Measurements from ENCODE around the gene CDIP1. TPM values are rescaled to one million over a fixed set of nuclear protein-coding genes. Genes with fewer than 3 reads are reported as not detected.
"Not testable (repeated sequence)": the region's sequence is repeated elsewhere in the genome, so short reads cannot be mapped to it uniquely, and the experiment has no call there.

The CDIP1 gene
- 10 to 100 TPM; 26.9 to 51.9 (median 47.8) TPM for polyA plus RNA-seq

DNA sequence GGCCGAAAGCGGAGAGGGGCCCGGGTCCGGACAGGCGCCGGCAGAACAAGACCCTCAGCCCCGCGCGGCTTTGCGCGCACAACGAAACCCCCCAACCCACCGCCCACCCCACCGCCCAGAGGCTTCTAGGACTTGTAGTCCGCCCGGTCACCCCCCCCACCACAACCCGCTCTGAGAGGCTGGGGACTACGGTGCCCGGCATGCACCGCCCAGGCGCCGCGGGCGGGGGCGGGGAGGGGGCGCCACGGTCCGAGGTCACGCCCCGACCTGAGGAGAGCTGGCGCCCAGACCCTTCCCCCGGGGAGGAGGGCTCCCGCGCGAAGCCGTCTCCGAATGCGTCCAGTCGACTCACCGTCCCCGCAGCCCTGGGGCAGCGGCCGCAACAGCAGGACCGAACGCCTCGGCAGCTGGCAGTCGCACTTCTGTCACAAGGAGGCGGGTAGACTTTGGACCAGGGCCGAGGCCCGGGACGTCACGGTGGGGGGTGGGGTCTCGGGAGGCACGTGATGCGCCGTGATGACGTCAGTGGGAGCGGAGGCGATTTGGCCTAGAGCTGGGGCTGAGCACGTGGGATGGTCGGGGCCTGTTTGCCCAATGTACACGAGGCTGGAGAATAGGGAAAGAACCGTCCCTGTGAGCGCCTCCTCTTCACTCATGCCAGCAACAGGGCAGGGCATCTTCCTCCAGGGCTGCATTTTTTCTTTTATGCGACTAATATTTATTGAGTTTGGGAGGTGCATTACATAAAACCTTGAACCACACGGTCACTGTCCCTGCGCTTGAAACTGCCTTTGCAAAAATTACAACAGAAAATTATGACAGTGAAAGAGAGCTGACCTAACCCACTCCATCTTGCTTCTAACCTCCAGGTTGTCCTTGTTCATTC is at the start of gene CDIP1:
Gene CDIP1 (minus strand): TSS at position 424 of the 886 bp plus-strand sequence. CDS start 24,643 bp downstream, outside the sequence.
- H3K27ac Mint-ChIP-seq, result peak within 1 kb of the TSS; percentile 80 to 94 (median 92)
- peak; percentile 92 to 94 (median 94) for DNase-seq
- H3K9me3 Mint-ChIP-seq, result no peaks in the 10 kb centered on the region
- peaks cover 6 to 13% (median 7%) of the 10 kb centered on the region in 3 donors for H3K27me3 Mint-ChIP-seq (ENCODE audit: low read depth in 3 of 3)
- H3K4me1 Mint-ChIP-seq, result peaks cover 47 to 48% of the 10 kb centered on the region in 2 donors
- peaks cover 0 to 3% (median 0%) of the 10 kb centered on the region in 3 donors for H3K36me3 Mint-ChIP-seq
- H3K4me3 Mint-ChIP-seq, result peak within 1 kb of the TSS; percentile 80 to 92 (median 85)

DNA sequence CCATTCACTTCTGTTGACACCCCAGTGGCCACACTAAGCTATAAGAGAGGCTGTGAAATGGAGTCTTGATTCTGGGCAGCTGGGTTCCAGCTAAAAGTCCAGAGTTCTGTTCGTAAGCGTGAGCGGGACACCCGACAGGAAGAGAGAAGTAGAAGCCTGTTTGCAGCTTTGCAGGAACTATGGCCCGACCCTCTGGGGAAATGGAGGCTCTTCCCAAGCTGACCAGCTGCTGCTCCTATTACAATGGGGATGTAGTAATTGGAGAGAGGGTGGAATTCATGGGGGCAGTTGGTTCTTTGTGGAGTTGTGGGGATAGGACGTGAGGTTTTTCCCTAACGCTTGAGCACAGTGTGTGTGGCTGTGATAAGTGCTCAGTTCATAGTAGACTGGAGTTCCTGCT is 47.7 kb upstream of the CDIP1 start:
- no peak overlapping the region for H3K4me3 Mint-ChIP-seq
- H3K27me3 Mint-ChIP-seq (ENCODE audit: low read depth in 3 of 3), result peaks cover 0 to 2% (median 2%) of the 10 kb centered on the region in 3 donors
- H3K36me3 Mint-ChIP-seq, result peaks cover 0 to 3% (median 0%) of the 10 kb centered on the region in 3 donors
- no peak overlapping the region for H3K27ac Mint-ChIP-seq
- H3K4me1 Mint-ChIP-seq, result peaks cover 0 to 4% of the 10 kb centered on the region in 2 donors
- H3K9me3 Mint-ChIP-seq, result no peaks in the 10 kb centered on the region
- no peak for DNase-seq

DNA sequence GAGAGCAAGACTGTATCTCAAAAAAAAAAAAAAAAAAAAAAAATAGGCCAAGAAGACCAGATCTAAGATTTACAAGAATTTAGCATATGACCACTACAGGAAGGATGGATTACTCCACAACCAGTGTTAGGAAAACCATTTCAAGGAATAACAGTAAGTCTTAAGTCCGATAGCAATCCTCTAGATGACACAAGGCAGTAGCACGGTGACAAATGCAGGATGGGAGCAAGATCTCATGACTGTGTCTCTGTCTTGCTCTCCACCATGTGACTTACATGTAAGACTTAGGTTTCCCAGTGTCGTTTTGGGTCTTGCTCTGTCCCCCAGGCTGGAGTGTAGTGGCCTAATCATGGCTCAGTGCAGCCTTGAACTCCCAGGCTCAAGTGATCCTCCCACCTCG is 45.3 kb upstream of the CDIP1 start:
- Mint-ChIP-seq H3K27ac (no peak overlapping the region), H3K27me3 (ENCODE audit: low read depth in 3 of 3) (peaks cover 0 to 2% (median 2%) of the 10 kb centered on the region in 3 donors), H3K9me3 (no peaks in the 10 kb centered on the region), H3K36me3 (peaks cover 0 to 3% (median 0%) of the 10 kb centered on the region in 3 donors), H3K4me3 (no peak overlapping the region), H3K4me1 (peaks cover 0 to 4% of the 10 kb centered on the region in 2 donors)
- DNase-seq, result no peak

DNA sequence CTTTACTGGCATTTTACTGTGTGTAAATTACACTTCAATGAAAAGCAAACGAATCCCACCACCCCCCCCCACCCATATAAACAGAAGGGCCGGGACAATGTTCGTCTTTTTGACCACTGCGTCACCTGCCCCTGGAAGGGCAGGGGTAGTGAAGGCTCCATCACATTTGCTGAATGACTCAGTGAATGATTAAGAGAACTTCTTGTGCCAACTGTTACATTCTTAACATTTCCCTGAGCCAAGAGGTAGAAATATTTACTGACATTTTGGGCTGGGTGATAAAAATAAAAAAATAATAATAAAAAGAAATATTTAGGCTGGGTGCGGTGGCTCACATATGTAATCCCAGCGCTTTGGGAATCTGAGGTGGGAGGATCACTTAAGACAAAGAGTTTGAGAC is 41.7 kb upstream of the CDIP1 start:
- DNase-seq, result no peak
- Mint-ChIP-seq H3K36me3 (no peaks in the 10 kb centered on the region), H3K27me3 (ENCODE audit: low read depth in 3 of 3) (no peaks in the 10 kb centered on the region), H3K9me3 (no peaks in the 10 kb centered on the region), H3K27ac (no peak overlapping the region), H3K4me3 (no peak overlapping the region), H3K4me1 (no peaks in the 10 kb centered on the region)

DNA sequence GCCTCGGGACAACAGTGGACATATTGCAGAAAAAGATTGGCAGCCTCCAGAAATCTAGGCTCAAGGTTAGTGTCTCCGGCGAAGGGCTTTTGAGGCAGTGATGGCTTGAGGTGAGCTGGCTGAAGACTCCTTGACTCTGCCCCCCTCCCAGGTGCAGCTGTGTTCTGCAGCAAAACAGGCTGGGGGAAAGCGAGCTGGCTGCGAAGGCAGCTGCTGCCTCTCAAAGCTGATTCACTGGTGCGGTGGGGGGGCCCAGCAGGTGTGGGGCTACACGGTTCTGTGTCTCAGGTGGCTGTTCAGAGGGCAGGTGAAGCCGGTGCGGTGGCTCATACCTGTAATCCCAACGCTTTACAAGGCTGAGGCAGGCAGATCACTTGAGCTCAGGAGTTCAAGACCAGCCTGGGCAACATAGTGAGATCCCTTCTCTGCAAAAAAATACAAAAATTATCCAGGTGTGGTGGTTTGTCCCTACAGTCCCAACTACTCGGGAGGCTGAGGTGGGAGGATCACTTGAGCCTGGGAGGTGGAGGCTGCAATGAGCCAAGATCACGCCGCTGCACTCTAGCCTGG is 40.5 kb upstream of the CDIP1 start:
- H3K4me3 Mint-ChIP-seq, result no peak overlapping the region
- DNase-seq, result no peak
- no peaks in the 10 kb centered on the region for H3K27me3 Mint-ChIP-seq (ENCODE audit: low read depth in 3 of 3)
- no peaks in the 10 kb centered on the region for H3K36me3 Mint-ChIP-seq
- H3K4me1 Mint-ChIP-seq, result no peaks in the 10 kb centered on the region
- H3K9me3 Mint-ChIP-seq, result no peaks in the 10 kb centered on the region
- no peak overlapping the region for H3K27ac Mint-ChIP-seq

DNA sequence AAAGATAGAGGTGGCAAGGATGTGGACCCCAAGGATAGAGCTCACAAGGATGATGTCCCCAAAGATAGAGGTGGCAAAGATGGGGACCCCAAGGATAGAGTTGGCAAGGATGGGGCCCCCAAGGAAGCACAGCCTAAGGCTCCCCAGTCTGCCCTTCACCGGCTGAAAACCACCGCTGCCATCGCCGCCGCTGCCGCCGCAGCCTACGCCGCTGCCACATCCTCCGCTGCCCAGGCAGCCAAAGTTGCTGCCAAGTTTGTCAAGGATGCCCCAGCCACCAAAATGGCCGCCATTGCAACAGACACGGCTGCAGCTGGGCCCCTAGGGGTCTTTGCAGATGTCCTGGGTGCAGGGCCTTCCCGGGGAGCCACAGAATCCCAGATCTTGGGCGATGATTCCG is 37.4 kb upstream of the CDIP1 start:
- DNase-seq, result no peak
- Mint-ChIP-seq H3K36me3 (no peaks in the 10 kb centered on the region), H3K27ac (no peak overlapping the region), H3K4me3 (no peak overlapping the region), H3K4me1 (no peaks in the 10 kb centered on the region), H3K9me3 (no peaks in the 10 kb centered on the region), H3K27me3 (ENCODE audit: low read depth in 3 of 3) (no peaks in the 10 kb centered on the region)

DNA sequence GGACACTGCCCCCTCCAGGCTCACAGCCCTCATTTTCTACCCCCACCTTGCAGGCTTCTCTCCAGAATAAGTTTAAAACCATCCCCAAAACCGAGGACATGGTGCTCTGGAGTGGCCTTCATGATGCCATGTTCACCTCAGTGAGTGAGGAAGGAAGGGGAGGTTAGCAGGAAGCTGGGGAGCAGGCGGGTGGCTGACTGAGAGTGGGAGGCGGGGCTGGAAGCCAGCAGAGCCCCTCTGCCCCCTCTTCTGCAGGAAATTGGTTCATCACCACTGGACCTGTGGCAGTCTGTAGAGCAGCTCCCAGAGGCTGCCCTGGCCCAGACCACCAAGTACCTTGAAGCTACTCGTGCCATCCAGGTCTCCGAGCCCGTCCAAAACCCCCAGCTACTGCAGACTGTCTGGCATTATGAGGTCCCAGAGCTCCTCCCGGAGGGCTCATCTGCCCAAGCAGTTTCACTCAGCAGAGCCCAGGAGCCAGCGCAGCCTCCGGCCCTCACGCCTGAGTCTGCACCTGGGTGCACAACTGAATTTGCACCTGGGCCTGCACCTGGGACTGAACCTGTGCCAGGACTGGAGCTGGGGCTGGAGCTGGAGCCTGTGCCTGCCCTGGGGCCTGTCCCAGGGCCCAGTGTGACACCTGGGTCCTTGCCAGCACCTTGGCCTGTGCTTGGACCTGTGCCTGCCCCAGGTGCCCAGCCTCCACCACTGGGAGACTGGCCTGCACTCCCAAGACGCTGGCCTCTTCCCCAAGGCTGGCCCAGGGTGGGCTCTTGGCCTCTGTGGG is 36.5 kb upstream of the CDIP1 start:
- Mint-ChIP-seq H3K4me1 (no peaks in the 10 kb centered on the region), H3K27me3 (ENCODE audit: low read depth in 3 of 3) (no peaks in the 10 kb centered on the region), H3K4me3 (no peak overlapping the region), H3K36me3 (no peaks in the 10 kb centered on the region), H3K27ac (no peak overlapping the region), H3K9me3 (no peaks in the 10 kb centered on the region)
- DNase-seq, result no peak

DNA sequence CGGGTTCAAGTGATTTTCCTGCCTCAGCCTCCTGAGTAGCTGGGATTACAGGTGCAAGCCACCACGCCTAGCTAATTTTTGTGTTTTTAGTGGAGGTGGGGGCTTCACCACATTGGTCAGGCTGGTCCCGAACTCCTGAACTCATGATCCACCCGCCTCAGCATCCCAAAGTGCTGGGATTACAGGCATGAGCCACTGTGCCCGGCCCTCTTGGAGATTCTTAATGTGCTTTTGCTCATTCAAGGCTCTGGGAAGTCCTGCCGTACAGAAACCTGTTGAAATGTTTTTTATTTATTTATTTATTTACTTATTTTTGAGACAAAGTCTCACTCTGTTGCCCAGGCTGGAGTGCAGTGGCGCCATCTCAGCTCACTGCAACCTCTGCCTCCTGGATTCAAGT is 35.4 kb upstream of the CDIP1 start:
- not testable (repeated sequence) for H3K4me1 Mint-ChIP-seq; DNase-seq; H3K9me3 Mint-ChIP-seq; H3K36me3 Mint-ChIP-seq; H3K27me3 Mint-ChIP-seq (ENCODE audit: low read depth in 3 of 3); H3K27ac Mint-ChIP-seq; H3K4me3 Mint-ChIP-seq

DNA sequence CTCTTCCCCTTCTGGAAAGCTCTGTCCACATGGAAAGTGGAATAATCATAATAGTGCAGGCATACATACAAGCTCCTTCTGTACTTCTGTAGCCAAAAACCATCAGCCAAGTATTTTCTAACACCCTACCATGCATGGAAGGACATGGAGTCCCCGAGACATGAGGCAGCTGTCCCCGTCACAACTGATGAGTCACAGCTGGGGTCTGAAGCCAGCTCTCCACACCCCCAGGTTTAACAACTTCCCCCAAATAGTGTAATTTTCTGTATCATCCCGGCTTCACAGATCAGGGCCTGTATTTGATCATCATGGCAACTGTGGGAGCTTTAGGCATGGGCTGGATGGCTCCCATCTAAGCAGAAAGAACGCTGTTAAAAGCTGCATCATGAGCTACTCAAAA is 34.1 kb upstream of the CDIP1 start:
- Mint-ChIP-seq H3K27ac (no peak overlapping the region), H3K4me1 (no peaks in the 10 kb centered on the region), H3K9me3 (no peaks in the 10 kb centered on the region), H3K4me3 (no peak overlapping the region), H3K36me3 (no peaks in the 10 kb centered on the region), H3K27me3 (ENCODE audit: low read depth in 3 of 3) (no peaks in the 10 kb centered on the region)
- no peak for DNase-seq

DNA sequence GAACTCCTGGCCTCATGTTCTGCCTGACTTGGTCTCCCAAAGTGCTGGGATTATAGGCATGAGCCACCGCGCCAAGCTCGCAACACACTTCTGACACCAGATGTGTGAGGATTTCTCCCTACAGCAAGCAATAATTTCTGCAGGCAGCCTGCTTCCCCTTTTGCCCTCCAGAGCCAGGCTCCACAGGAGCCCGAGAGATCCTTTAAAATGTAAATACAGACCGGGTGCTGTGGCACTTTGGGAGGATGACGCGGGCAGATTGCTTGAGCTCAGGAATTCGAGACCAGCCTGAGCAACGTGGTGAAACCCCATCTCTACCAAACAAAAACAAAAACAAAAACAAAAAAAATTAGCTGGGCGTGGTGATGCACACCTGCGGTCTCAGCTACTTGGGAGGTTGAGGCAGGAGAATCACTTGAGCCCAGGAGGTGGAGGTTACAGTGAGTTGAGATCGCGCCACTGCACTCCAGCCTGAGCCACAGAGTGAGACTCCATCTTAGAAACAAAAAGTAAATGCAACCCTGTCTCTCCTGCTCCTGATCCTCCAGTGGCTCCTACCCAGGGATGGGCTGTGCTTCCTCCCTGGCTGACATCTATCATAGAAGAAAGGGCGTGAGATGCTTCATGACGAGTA is 32.2 kb upstream of the CDIP1 start:
- no peaks in the 10 kb centered on the region for H3K9me3 Mint-ChIP-seq
- DNase-seq, result no peak
- H3K4me3 Mint-ChIP-seq, result no peak overlapping the region
- H3K4me1 Mint-ChIP-seq, result no peaks in the 10 kb centered on the region
- no peaks in the 10 kb centered on the region for H3K36me3 Mint-ChIP-seq
- no peak overlapping the region for H3K27ac Mint-ChIP-seq
- H3K27me3 Mint-ChIP-seq (ENCODE audit: low read depth in 3 of 3), result peaks cover 0 to 2% (median 0%) of the 10 kb centered on the region in 3 donors

DNA sequence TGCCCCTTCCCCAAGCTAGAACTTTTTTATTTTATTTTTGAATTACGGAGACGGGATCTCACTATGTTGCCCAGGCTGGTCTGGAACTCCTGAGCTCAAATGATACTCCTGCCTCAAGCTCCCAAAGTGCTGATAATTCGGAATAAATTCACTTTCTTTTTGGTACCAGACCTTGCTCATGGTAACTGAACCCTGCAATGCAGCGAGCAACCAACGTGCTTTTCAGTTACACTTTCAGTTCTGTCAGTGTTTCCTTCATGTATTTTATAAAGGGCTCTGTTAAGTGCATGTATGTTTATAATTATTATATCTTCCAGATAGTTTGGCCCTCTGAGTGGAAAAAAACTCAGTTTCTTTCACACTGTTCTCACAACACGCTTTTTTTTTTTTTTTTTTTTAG is 31.5 kb upstream of the CDIP1 start:
- Mint-ChIP-seq H3K4me3 (no peak overlapping the region), H3K27me3 (ENCODE audit: low read depth in 3 of 3) (peaks cover 0 to 2% (median 0%) of the 10 kb centered on the region in 3 donors), H3K36me3 (no peaks in the 10 kb centered on the region), H3K4me1 (no peaks in the 10 kb centered on the region), H3K27ac (no peak overlapping the region), H3K9me3 (no peaks in the 10 kb centered on the region)
- DNase-seq, result no peak

DNA sequence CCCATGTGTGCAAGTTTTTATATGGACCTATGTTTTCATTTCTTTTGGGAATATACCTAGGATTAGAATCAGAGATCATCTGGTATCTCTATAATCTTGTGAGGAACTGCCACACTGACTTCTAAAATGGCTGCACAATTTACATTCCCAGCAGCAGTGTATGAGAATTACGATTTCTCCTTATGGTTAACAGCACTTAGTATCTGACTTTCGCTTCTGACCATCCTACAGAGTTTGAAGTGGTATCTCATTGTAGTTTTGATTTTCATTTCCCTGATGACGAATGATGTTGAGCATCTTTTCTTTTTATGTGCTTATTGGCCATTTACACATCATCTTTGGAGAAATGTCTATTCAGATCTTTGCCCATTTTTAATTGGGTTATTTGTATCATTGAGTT is 27.6 kb upstream of the CDIP1 start:
- H3K27ac Mint-ChIP-seq, result no peak overlapping the region
- H3K27me3 Mint-ChIP-seq (ENCODE audit: low read depth in 3 of 3), result peaks cover 2 to 4% (median 2%) of the 10 kb centered on the region in 3 donors
- no peak for DNase-seq
- no peaks in the 10 kb centered on the region for H3K36me3 Mint-ChIP-seq
- H3K4me3 Mint-ChIP-seq, result no peak overlapping the region
- no peaks in the 10 kb centered on the region for H3K4me1 Mint-ChIP-seq
- no peaks in the 10 kb centered on the region for H3K9me3 Mint-ChIP-seq

DNA sequence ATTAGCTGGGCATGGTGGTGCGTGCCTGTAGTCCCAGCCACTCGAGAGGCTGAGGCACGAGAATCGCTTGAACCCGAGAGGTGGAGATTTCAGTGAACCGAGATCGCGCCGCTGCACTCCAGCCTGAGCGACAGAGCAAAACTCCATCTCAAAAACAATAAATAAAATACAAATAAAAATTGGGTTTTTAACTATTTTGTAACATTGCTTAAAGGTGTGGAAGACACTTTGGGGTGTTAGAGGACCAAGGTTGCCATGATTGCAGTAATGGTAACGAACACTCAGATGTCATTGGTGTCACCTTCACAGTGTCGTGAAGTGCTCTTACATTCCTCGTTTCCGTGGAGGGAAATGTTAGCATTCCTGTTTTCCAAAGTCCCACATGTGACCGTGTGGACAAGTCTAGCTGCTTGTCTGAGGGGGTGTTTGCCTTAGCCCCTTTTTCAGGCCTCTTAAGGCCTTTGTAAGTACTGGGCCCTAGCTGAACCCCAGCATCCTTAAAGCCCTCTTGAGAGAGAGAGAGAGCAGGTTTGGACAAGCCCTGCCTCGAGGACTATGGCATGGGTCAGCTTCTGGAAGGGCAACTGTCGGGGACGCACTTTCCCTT is 26.2 kb upstream of the CDIP1 start:
- Mint-ChIP-seq H3K4me3 (no peak overlapping the region), H3K4me1 (no peaks in the 10 kb centered on the region), H3K27ac (no peak overlapping the region), H3K9me3 (no peaks in the 10 kb centered on the region), H3K36me3 (no peaks in the 10 kb centered on the region), H3K27me3 (ENCODE audit: low read depth in 3 of 3) (peaks cover 2 to 4% (median 2%) of the 10 kb centered on the region in 3 donors)
- DNase-seq, result no peak
